GM12872 (cell line): Measurements from ENCODE around the gene INTS6.

Source experiments
- TF ChIP-seq, protein P1 (sequence below): IDR thresholded peaks from 3 replicates; pipeline ENCODE4 v1.5.1; 2011; ENCODE audit warnings: low read depth, mild to moderate bottlenecking, low read length, moderate library complexity; ENCODE audit not compliant: insufficient read depth

INTS6 gene

DNA sequence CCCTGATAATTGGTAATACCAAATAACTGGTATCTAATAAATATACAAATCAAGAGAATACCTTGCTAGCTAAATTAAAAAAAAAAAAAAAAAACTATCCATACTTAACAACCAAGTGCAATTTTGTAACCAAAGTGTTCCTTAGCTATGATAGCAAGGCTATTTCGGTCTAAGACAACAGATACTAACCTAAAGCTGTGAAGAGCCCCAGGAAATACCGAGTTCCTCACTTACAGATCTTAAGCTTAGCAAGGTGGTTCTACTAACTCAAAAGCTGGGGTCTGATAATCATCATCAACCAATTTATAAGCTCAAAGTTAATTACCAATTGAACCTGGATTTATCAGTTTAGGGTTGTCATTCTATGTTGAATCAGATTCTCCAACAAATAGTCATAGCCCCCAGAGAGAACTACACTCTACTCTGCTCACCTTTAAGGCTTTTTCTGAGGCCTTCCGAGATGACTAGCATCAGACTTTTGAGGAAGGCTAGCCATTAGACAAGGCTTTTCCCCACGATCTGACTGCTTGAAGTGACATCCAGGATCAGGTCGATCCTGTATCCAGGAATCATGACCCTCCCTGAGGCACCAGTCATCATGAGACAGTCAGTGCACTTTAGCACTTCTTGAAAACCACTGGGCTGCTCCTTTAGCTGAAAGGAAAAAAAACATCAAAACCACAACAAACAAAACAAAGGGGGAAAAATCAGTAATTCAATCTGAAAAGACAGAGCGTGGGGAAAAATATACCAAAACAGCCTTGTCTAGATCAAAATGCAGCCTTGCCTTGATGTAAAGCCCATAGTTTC lies 31.9 kb downstream of the INTS6 start:
- TF ChIP-seq, protein P1, sequence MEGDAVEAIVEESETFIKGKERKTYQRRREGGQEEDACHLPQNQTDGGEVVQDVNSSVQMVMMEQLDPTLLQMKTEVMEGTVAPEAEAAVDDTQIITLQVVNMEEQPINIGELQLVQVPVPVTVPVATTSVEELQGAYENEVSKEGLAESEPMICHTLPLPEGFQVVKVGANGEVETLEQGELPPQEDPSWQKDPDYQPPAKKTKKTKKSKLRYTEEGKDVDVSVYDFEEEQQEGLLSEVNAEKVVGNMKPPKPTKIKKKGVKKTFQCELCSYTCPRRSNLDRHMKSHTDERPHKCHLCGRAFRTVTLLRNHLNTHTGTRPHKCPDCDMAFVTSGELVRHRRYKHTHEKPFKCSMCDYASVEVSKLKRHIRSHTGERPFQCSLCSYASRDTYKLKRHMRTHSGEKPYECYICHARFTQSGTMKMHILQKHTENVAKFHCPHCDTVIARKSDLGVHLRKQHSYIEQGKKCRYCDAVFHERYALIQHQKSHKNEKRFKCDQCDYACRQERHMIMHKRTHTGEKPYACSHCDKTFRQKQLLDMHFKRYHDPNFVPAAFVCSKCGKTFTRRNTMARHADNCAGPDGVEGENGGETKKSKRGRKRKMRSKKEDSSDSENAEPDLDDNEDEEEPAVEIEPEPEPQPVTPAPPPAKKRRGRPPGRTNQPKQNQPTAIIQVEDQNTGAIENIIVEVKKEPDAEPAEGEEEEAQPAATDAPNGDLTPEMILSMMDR: no peak

DNA sequence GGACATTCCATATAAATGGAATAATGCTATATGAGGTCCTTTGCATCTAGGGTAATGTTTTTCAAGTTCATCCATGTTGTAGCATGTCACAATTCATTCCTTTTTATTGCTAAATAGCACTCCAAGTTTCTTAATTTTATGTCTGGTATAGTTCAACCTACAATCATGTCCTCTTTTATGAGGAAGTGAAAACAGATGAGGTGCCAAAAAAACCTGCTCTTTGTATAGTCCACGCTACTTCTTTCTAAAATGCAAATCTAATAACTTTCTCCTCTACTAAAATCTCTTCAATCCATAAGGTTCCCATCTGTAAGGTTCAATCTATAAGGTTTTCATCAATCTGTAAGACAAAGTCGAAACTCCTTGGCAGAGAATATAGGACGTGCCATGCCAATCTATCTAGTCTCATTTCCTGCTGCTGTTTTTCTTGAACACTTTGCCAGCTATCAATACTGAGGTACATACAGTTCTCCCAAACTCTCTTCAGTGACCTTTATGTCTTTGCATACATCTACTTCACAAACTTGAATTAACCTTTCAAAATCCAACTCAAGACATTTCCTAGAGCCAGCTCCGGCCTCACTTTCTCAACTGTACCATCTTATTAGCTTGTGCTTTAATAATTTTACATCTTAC lies 33.7 kb downstream of the INTS6 start:
- TF ChIP-seq, protein P1: no peak

DNA sequence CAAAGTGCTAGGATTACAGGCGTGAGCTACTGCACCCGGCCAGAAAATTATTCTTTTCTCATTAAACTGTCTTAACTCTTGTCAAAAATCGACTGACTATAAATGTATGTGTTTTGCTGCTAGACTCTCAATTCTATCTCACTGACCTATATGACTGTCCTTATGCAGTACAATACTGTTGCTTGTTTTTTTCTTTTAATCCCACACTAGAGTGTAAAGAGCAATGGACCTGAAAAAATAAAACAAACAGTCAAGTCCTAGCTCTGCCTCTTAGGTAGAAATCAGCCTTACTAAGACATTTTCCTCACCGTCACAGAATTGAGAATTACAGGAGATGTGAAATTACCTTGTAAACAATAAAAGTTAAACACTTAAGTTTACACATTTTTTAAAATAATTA lies 35.1 kb downstream of the INTS6 start:
- TF ChIP-seq, protein P1: no peak

DNA sequence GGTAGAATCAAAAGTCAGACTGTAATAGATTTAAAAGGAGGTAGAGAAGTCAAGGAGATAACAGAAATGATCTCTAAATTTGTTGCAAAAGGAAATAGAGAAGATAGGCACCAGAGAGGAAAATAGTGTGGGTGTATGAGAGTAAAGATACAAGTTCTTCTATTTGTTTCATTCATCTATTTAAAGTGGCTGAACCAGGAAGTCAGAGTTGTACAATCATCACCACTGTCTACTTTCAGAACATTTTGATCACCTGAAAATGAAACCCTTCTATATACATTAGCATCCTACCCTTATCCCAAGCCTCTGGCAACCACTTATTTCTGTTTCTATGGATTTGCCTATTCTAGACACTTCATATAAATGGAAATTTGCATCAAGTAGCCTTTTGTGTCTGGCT lies 36.7 kb downstream of the INTS6 start:
- TF ChIP-seq, protein P1: no peak

DNA sequence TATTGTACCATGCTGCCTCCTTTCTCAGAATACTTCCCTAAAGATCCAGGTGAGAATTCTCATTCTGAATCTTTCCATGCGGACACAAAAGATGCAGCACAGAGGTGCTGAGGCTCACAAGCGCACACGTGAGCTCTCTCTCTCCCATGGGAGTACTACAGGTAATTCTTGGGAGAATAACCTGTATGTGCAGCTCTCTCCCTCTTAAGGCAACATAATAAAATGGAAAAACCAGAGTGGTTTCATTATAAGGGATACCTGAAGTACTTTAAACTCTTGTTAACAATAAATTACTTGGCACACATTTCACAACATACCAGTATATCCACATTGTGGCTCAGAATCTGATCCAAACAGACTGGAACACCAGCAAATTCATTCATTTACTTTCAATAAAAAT lies 40.4 kb downstream of the INTS6 start:
- TF ChIP-seq, protein P1: no peak

DNA sequence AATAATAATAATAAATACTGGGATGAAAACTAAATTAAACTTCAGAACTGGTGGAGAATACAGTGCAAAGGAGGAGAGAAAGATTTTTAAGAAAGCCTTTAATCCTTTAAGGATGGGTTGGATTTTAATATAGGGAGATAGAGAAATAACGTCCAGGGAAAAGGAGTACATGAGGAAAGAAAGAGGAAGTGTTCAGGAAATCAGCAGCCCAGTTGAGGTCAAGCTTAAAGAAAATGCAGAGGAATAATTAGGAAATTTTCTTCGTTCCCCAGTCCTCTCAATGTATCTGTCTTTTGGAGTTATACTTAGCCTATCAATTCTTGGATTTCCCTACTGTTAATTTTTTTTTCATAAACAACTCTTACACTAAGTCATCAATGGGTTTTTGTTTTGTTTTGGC lies 47.7 kb downstream of the INTS6 start:
- TF ChIP-seq, protein P1: no peak

DNA sequence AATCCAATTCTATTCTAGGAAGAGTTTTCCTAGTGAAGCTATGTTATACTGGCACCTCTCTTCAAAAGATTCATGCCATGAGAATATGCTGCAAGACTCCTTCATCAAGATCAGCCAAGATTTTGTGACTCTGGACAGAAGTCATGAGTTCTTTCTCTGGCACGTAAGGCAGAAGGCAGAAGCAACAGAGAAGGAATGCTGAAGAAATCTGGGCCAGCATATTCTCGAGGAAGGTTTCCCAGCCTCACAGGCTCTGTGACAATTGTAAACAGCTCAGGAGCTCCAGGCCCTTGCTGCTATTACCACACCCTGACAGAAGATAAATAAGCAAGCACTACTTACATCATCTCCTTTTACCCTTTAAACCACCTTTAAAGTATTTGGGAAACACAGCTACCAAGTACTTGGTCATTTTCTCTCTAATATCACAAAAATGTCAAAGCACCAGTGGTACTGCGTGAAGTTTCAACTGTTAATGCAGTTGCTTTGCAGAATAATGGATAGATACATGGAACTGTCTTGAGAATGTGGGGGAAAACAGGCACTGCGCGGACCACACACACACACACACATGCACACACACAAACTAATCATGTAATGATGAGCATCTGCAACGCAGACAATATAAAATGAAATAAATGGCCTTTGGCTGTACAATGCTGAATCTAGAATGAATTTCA lies 55.4 kb downstream of the INTS6 start:
- TF ChIP-seq, protein P1: no peak
